HepG2 (cell line): ENCODE data around the gene TRPV4. TPM values are rescaled to one million over a fixed set of nuclear protein-coding genes. Genes with fewer than 3 reads are reported as not detected.

Experiments
- CEBPG ChIP-seq: IDR thresholded peaks from 2 replicates; pipeline ENCODE4 v1.6.1; 2016
- FOSL2 ChIP-seq: sonication (generic); formaldehyde crosslinking; IDR thresholded peaks from 2 replicates; pipeline ENCODE4 v1.4.0; 2020; ENCODE audit warnings: missing genetic modification reagents
- HCFC1 ChIP-seq: fragments of 150-350 bp; IDR thresholded peaks from 2 replicates; pipeline ENCODE4 v1.6.1; 2014; ENCODE audit warnings: low read depth, low read length
- HDAC1 ChIP-seq: sonication (generic); formaldehyde crosslinking; IDR thresholded peaks from 2 replicates; pipeline ENCODE4 v1.5.1; 2020; ENCODE audit warnings: mild to moderate bottlenecking, missing genetic modification reagents
- HNF4A ChIP-seq: sonication (generic); formaldehyde crosslinking; IDR thresholded peaks from 2 replicates; pipeline ENCODE4 v1.4.0; 2020; ENCODE audit warnings: missing genetic modification reagents
- HOXA3 ChIP-seq: sonication (generic); formaldehyde crosslinking; IDR thresholded peaks from 2 replicates; pipeline ENCODE4 v1.5.0; 2020; ENCODE audit warnings: missing genetic modification reagents
- MBD4 ChIP-seq: IDR thresholded peaks from 2 replicates; pipeline ENCODE4 v1.6.1; 2012; ENCODE audit warnings: low read length, inconsistent platforms, borderline replicate concordance
- MXD3 ChIP-seq: IDR thresholded peaks from 2 replicates; pipeline ENCODE4 v1.6.1; 2016; ENCODE audit warnings: mild to moderate bottlenecking, missing biosample characterization, missing genetic modification reagents
- NFYC ChIP-seq: IDR thresholded peaks from 2 replicates; pipeline ENCODE4 v1.6.1; 2016; ENCODE audit warnings: missing genetic modification reagents, missing compliant biosample characterization
- NR2C2 ChIP-seq: sonication (generic); formaldehyde crosslinking; IDR thresholded peaks from 2 replicates; pipeline ENCODE4 v1.4.0; 2020; ENCODE audit warnings: missing genetic modification reagents, mild to moderate bottlenecking, moderate library complexity, borderline replicate concordance
- POGZ ChIP-seq: sonication (generic); formaldehyde crosslinking; IDR thresholded peaks from 2 replicates; pipeline ENCODE4 v1.4.0; 2020; ENCODE audit warnings: mild to moderate bottlenecking, missing genetic modification reagents
- SKIL ChIP-seq: sonication (generic); formaldehyde crosslinking; IDR thresholded peaks from 2 replicates; pipeline ENCODE4 v1.8.0; 2022; ENCODE audit warnings: missing genetic modification reagents, mild to moderate bottlenecking, moderate library complexity, borderline replicate concordance
- SP5 ChIP-seq: IDR thresholded peaks from 2 replicates; pipeline ENCODE4 v1.6.1; 2016; ENCODE audit warnings: low read depth, borderline replicate concordance
- TBX2 ChIP-seq: sonication (generic); formaldehyde crosslinking; IDR thresholded peaks from 2 replicates; pipeline ENCODE4 v1.5.0; 2020; ENCODE audit warnings: missing genetic modification reagents, mild to moderate bottlenecking, borderline replicate concordance
- ZBED4 ChIP-seq: sonication (generic); formaldehyde crosslinking; IDR thresholded peaks from 2 replicates; pipeline ENCODE4 v1.4.0; 2020; ENCODE audit warnings: missing genetic modification reagents, borderline replicate concordance
- ZBTB10 ChIP-seq: sonication (generic); formaldehyde crosslinking; IDR thresholded peaks from 2 replicates; pipeline ENCODE4 v1.4.0; 2020; ENCODE audit warnings: missing genetic modification reagents, borderline replicate concordance
- ZNF12 ChIP-seq: sonication (generic); formaldehyde crosslinking; IDR thresholded peaks from 2 replicates; pipeline ENCODE4 v1.5.0; 2020; ENCODE audit warnings: missing genetic modification reagents
- ZNF3 ChIP-seq: IDR thresholded peaks from 2 replicates; pipeline ENCODE4 v1.7.0; 2017; ENCODE audit warnings: inconsistent platforms
- ZNF672 ChIP-seq: sonication (generic); formaldehyde crosslinking; IDR thresholded peaks from 2 replicates; pipeline ENCODE4 v1.8.1; 2022; ENCODE audit warnings: missing genetic modification reagents
- ZNF766 ChIP-seq: sonication (generic); formaldehyde crosslinking; IDR thresholded peaks from 2 replicates; pipeline ENCODE4 v1.5.0; 2020; ENCODE audit warnings: missing genetic modification reagents, borderline replicate concordance
- ZNF839 ChIP-seq: sonication (generic); formaldehyde crosslinking; IDR thresholded peaks from 2 replicates; pipeline ENCODE4 v1.4.0; 2020; ENCODE audit warnings: missing genetic modification reagents, mild to moderate bottlenecking, borderline replicate concordance
- polyA plus RNA-seq, 8 experiments: library from polyadenylated mRNA; depleted of rRNA in 3 of 8; stranded (reverse) in 7 of 8; unstranded in 1 of 8; fragments of >200 nt; fragmentation: Illumina TruSeq in 4 of 8; extraction: Trizol in 4 of 8; gene quantifications; 2 replicates each; pipeline versions ENCODE4 v1.2.1 to v1.2.3, GENCODE V29; 2011 to 2016; ENCODE audit warnings: low read depth in 4 of 8, missing spikeins in 1 of 8, mixed read lengths in 1 of 8; ENCODE audit not compliant: insufficient read depth in 1 of 8
- total RNA-seq, 5 experiments: library from RNA; depleted of rRNA; stranded (reverse); fragments of >200 nt; fragmentation: Illumina TruSeq; extraction: Trizol; gene quantifications; 2 replicates each; pipeline ENCODE4 v1.2.3, GENCODE V29; 2016; ENCODE audit warnings: low read depth in 1 of 5

Gene TRPV4
- total and polyA plus RNA-seq, 2 of the 13 experiments (the other 11 are each of a cell fraction or from before 2014, with no cell fraction given): 0.66 to 4.7 TPM

GRCh38 chr12:109861689-109862314 lies 28.6 kb upstream of the TRPV4 start (continued):
- TF ChIP-seq ZNF839 (CRISPR knock-in tag): 0 out of 2 replicates have a peak, but pooled peaks have one; percentile 5
- TF ChIP-seq HCFC1: no peak
- peak; percentile 69 for TF ChIP-seq ZBED4 (CRISPR knock-in tag)
- no peak for TF ChIP-seq ZNF672 (CRISPR knock-in tag)
- TF ChIP-seq SKIL (CRISPR knock-in tag): peak; percentile 73; the same call in 1 of the 2 replicates
- no peak for TF ChIP-seq NFYC (CRISPR knock-in tag)
- peak; percentile 85 for TF ChIP-seq NR2C2 (CRISPR knock-in tag)
- TF ChIP-seq HDAC1 (CRISPR knock-in tag): peak; percentile 56
- peak; percentile 84 for TF ChIP-seq CEBPG (CRISPR knock-in tag)
- TF ChIP-seq MXD3 (CRISPR knock-in tag): no peak
- TF ChIP-seq ZBTB10 (CRISPR knock-in tag): 0 out of 2 replicates have a peak, but pooled peaks have one; percentile 64
- peak; percentile 65 for TF ChIP-seq POGZ (CRISPR knock-in tag)
- TF ChIP-seq MBD4: no peak
- no peak for TF ChIP-seq ZNF3 (CRISPR knock-in tag)
- no peak for TF ChIP-seq SP5 (CRISPR knock-in tag)
- peak; percentile 64; the same call in 1 of the 2 replicates for TF ChIP-seq TBX2 (CRISPR knock-in tag)
- no peak for TF ChIP-seq ZNF12 (CRISPR knock-in tag)
- peak; percentile 81 for TF ChIP-seq HNF4A (CRISPR knock-in tag)
- TF ChIP-seq FOSL2 (CRISPR knock-in tag): peak; percentile 72
- no peak for TF ChIP-seq ZNF766 (CRISPR knock-in tag)
- TF ChIP-seq HOXA3: peak; percentile 91
